Ishikawa (cell line): ENCODE measurements around the gene GGT7.

Experiments used
- CEBPB ChIP-seq: IDR thresholded peaks from 2 replicates; pipeline ENCODE4 v1.6.1; 2012
- CREB1 ChIP-seq: IDR thresholded peaks from 2 replicates; pipeline ENCODE4 v1.6.1; 2012; ENCODE audit warnings: low read depth
- EGR1 ChIP-seq: IDR thresholded peaks from 2 replicates; pipeline ENCODE4 v1.6.1; 2012
- EP300 ChIP-seq: IDR thresholded peaks from 2 replicates; pipeline ENCODE4 v1.6.1; 2012; ENCODE audit warnings: borderline replicate concordance
- FOXM1 ChIP-seq: IDR thresholded peaks from 2 replicates; pipeline ENCODE4 v1.6.1; 2012; ENCODE audit warnings: low read depth, borderline replicate concordance
- NFIC ChIP-seq: IDR thresholded peaks from 2 replicates; pipeline ENCODE4 v1.6.1; 2012
- RAD21 ChIP-seq: IDR thresholded peaks from 2 replicates; pipeline ENCODE4 v1.6.1; 2012; ENCODE audit warnings: low read depth
- TAF1 ChIP-seq: IDR thresholded peaks from 2 replicates; pipeline ENCODE4 v1.6.1; 2012; ENCODE audit warnings: low read depth, mild to moderate bottlenecking
- TCF12 ChIP-seq: IDR thresholded peaks from 2 replicates; pipeline ENCODE4 v1.6.1; 2012; ENCODE audit warnings: low read depth
- TEAD4 ChIP-seq: IDR thresholded peaks from 2 replicates; pipeline ENCODE4 v1.6.1; 2012
- YY1 ChIP-seq: IDR thresholded peaks from 2 replicates; pipeline ENCODE4 v1.6.1; 2012; ENCODE audit warnings: low read depth
- ZBTB7A ChIP-seq: IDR thresholded peaks from 2 replicates; pipeline ENCODE4 v1.6.1; 2012; ENCODE audit warnings: low read depth
- TF ChIP-seq, protein P1 (sequence below): IDR thresholded peaks from 2 replicates; pipeline ENCODE4 v1.6.1; 2012
- TF ChIP-seq, protein P2 (sequence below): IDR thresholded peaks from 2 replicates; pipeline ENCODE4 v1.6.1; 2012; ENCODE audit warnings: low read depth, mild to moderate bottlenecking
- TF ChIP-seq, protein P3 (sequence below): IDR thresholded peaks from 2 replicates; pipeline ENCODE4 v1.6.1; 2012

Gene GGT7

DNA sequence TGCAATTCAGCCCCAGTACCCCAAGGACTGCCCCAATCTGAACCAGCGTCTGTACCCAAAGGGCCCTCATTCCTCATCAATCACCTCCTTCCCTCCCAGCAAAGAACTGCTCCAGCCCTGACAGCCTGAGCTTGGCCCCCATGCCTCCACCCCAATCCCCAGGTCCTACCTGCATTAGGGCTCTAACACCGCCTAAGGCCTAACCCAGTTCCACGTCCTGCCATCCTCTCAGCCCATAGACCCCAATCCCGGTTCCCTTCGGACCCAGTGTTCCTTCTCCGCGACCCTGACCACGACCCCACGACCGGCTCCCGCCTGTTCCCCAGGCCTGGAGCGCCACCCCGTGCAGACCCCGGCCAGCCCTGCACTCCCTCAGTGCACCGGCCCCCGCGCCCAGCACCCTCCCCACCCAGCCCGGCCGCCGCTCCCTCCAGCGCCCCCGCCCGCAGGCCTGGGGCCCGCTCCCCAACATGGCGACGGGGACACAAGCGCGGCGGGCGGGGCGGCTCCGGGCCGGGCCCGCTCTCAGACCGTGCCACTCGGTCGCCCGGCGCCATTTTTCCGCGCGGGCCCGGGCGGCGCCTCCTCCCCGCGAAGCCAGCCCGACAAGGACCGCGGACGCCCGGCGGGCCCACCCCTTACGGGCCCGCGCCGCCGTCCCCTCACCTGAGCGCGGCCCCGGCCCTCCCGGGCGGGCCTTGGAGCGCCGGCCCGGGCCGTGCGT, 47.7 kb downstream of the GGT7 start:
- TF ChIP-seq FOXM1: no peak
- TF ChIP-seq YY1: peak; percentile 86
- TF ChIP-seq, protein P1, sequence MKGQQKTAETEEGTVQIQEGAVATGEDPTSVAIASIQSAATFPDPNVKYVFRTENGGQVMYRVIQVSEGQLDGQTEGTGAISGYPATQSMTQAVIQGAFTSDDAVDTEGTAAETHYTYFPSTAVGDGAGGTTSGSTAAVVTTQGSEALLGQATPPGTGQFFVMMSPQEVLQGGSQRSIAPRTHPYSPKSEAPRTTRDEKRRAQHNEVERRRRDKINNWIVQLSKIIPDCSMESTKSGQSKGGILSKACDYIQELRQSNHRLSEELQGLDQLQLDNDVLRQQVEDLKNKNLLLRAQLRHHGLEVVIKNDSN: no peak
- TF ChIP-seq TCF12: no peak
- TF ChIP-seq, protein P2, sequence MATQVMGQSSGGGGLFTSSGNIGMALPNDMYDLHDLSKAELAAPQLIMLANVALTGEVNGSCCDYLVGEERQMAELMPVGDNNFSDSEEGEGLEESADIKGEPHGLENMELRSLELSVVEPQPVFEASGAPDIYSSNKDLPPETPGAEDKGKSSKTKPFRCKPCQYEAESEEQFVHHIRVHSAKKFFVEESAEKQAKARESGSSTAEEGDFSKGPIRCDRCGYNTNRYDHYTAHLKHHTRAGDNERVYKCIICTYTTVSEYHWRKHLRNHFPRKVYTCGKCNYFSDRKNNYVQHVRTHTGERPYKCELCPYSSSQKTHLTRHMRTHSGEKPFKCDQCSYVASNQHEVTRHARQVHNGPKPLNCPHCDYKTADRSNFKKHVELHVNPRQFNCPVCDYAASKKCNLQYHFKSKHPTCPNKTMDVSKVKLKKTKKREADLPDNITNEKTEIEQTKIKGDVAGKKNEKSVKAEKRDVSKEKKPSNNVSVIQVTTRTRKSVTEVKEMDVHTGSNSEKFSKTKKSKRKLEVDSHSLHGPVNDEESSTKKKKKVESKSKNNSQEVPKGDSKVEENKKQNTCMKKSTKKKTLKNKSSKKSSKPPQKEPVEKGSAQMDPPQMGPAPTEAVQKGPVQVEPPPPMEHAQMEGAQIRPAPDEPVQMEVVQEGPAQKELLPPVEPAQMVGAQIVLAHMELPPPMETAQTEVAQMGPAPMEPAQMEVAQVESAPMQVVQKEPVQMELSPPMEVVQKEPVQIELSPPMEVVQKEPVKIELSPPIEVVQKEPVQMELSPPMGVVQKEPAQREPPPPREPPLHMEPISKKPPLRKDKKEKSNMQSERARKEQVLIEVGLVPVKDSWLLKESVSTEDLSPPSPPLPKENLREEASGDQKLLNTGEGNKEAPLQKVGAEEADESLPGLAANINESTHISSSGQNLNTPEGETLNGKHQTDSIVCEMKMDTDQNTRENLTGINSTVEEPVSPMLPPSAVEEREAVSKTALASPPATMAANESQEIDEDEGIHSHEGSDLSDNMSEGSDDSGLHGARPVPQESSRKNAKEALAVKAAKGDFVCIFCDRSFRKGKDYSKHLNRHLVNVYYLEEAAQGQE: no peak
- no peak for TF ChIP-seq RAD21
- TF ChIP-seq EGR1: no peak
- TF ChIP-seq ZBTB7A: peak; percentile 56; the same call in 1 of the 2 replicates
- no peak for TF ChIP-seq CEBPB
- TF ChIP-seq, protein P3, sequence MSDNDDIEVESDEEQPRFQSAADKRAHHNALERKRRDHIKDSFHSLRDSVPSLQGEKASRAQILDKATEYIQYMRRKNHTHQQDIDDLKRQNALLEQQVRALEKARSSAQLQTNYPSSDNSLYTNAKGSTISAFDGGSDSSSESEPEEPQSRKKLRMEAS: peak; percentile 18; the same call in 1 of the 2 replicates
- TF ChIP-seq TEAD4: no peak
- no peak for TF ChIP-seq TAF1
- TF ChIP-seq EP300: no peak
- TF ChIP-seq CREB1: no peak
- no peak for TF ChIP-seq NFIC

DNA sequence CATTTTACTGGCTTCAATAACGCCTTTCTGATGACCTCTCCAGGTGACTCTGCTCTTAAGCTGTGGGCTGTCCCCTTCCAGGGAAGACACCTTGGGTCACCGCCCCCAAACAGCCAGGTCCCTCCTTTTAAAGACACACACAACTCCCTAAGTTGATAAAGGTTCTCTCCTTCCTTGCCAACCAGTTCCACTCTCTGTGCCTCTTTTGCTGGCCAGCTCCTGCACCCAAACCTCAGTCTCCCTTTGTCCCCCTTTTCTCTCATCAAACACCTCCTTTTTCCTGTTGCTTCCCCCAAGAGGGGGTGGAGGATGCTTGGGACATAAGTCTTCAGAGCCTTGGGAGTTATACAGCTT, 48.2 kb downstream of the GGT7 start:
- TF ChIP-seq TEAD4 (no peak), TCF12 (no peak), YY1 (no peak), CEBPB (no peak), EGR1 (no peak), RAD21 (no peak), TAF1 (no peak)
- TF ChIP-seq, protein P3: peak; percentile 5; the same call in 1 of the 2 replicates
- TF ChIP-seq, protein P2: peak; percentile 52; the same call in 1 of the 2 replicates

DNA sequence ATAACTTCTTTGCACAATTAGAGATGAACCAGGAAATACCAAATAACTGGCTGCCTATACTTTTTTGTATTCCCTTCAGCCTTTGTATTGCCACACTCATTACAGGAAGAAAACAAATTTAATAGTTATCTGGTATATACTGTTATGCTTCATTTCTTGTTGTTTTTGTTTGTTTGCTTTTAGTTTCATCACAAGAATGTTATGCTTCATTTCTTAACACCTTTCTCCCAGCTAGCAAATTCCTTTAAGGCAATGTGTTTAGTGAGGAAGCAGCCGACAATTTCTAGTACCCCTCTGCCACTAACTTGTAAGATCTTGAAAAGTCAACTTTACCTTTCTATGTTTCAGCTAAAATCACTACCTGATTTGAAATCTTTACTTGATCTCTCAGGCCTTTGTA, 48.6 kb downstream of the GGT7 start:
- TF ChIP-seq CEBPB (no peak), TEAD4 (no peak), YY1 (no peak), RAD21 (no peak), ZBTB7A (no peak), TCF12 (no peak), FOXM1 (no peak), TAF1 (no peak), CREB1 (no peak), EP300 (no peak), NFIC (no peak), EGR1 (no peak)
- TF ChIP-seq, protein P2: no peak
- TF ChIP-seq, protein P1: no peak
- TF ChIP-seq, protein P3: no peak

DNA sequence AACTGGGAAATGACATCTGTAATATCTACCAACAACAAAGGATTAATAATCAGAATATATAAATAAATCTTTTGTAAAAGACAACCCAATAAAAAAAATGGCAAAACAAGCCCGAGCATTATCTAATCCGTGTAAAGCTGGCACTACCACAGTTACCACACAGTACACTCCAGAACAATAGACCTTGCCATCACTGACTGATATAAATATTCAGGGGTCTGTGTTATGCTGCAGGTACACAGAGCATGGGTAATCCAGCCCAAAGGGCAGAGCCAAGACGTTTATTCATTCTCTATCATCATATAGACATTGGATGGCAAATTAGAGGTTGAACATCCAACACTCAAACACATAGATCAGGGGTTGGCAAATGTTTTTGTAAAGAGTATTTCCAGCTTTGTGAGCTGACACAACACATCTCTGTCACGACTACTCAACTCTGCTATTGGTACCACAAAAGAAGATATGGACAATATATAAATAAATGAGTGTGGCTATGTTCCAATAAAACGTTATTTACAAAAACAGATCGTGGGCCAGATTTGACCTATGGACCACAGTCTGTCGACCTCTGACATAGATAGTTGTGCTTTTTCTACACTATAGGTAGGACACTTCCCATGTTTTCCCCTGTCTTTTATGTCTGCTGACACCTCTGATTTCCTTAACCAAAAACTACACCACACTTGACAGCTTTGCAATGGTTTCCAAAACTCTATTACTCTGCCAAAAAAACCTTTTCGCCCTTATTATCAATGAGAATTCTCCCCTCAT, 51.7 kb downstream of the GGT7 start:
- no peak for TF ChIP-seq YY1
- TF ChIP-seq EP300: no peak
- TF ChIP-seq FOXM1: no peak
- TF ChIP-seq CEBPB: no peak
- no peak for TF ChIP-seq TCF12
- TF ChIP-seq CREB1: no peak
- TF ChIP-seq TEAD4: no peak
- no peak for TF ChIP-seq RAD21
- TF ChIP-seq, protein P3: no peak
- no peak for TF ChIP-seq TAF1
- TF ChIP-seq, protein P1: no peak
- TF ChIP-seq ZBTB7A: no peak
- TF ChIP-seq EGR1: no peak
- TF ChIP-seq NFIC: no peak
- TF ChIP-seq, protein P2: no peak
